NAMALWA (cell line): ENCODE results near the gene FAP.

Source experiments
- DNase-seq: peaks from one replicate; pipeline ENCODE4 v3.0.0-alpha.2; 2015; ENCODE audit warnings: low spot score

The FAP gene, protein sequence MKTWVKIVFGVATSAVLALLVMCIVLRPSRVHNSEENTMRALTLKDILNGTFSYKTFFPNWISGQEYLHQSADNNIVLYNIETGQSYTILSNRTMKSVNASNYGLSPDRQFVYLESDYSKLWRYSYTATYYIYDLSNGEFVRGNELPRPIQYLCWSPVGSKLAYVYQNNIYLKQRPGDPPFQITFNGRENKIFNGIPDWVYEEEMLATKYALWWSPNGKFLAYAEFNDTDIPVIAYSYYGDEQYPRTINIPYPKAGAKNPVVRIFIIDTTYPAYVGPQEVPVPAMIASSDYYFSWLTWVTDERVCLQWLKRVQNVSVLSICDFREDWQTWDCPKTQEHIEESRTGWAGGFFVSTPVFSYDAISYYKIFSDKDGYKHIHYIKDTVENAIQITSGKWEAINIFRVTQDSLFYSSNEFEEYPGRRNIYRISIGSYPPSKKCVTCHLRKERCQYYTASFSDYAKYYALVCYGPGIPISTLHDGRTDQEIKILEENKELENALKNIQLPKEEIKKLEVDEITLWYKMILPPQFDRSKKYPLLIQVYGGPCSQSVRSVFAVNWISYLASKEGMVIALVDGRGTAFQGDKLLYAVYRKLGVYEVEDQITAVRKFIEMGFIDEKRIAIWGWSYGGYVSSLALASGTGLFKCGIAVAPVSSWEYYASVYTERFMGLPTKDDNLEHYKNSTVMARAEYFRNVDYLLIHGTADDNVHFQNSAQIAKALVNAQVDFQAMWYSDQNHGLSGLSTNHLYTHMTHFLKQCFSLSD

DNA sequence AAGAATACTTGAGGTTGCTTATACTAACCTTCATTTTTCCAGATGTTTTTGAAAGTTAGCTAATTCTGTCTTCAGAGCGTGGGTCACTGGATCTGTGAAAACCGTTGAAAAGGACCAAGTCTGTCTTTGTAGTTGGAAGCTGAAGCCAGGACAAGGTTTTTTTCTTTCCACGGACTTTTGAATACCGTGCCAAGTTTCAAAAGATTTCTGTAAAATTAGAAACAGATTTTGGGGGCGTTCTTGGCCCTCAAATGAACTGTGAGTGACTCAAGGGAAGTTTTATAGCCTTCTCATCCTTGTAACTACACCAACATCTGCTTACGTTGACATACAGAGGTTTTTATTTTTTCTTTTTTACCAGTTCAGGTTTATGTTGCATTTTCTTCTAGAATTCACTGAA lies at the start of gene FAP:
TSS of gene FAP (minus strand) at position 152 of the 400 bp plus-strand sequence. CDS start at position 34, 118 bp downstream.
- DNase-seq, result no peak

DNA sequence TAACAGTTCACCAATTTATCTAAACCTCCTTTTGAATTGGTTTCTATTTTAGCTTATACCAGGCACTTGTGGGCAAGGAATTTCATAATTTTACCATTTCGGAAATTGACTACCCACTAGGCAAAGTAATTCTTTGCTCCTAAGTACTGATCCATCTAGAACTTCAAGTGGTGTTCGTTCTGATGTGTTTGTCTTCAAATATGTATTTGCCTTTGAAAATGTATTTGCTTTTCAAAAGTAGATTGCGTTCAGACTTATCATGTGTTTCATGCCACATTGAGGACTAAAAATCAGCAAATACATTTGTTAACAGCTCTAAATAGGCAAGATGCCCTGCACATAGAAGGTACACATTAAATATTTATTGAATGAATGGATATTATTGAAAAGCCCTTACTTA lies 48.5 kb upstream of the FAP start:
- no peak for DNase-seq

DNA sequence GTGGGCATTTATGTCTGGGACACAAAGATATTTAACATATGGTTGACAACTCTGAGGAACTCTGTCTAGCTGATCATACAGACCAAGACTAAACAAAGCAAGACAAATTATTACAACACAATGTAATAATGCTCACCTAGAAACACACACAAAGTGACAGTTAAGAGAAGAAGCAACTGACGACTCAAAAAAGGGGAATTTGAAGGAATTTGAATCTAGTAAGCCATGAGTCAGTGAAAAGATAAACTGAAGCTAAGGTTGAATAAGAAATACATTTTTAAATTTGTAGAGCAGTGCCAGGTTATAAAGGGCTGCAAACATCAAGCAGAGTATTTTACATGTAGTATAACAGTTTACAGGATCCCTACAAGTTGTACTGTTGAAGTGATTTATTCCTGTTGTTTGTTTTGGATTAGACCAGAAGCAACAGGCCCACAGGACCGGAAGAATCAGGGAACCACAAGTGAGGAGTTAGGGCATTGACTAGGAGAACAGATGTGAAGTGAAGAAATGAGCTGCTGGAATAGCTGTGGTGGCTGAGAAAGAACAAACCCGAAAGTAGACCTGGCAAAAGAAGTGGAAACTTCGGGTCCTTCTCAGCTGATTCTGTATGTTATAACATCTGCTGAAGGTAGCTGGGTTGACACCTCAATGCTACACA lies 39.6 kb upstream of the FAP start:
- no peak for DNase-seq

DNA sequence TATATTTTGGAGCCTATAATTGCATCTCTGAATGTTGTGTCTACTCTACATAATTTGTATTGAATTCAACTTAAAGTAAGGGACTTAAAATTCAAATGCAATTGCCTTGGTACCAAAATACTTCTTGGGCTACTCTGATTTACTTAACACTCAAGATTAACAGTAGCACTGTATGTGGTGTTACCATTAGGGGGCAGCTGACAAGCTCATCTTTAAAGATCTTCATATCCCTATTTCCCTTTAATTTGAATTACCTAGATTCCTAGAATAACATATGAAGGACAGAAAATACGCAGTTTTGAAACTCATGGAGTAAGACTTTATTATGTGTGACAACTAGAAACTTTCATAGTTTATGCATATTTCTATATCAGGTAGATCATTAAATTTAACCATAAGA lies 37.4 kb upstream of the FAP start:
- no peak for DNase-seq

DNA sequence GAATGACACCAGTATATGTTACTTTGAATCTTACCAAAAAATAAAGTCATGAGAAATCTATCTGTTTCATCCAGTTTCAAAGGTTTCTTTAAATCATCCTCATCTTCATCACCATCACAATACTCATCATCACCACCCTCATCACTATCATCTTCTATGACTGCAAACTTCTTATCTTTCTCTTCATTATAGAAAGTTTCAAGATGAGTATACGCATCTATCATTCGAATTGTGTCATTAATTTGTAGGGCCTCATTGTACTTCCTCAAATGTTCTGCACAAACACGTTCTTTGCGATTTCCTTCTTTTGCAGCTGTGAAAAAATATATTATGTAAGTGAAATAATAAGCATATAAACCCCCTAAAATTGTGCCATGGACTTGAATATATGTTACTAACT lies 34.1 kb upstream of the FAP start:
- DNase-seq, result no peak

DNA sequence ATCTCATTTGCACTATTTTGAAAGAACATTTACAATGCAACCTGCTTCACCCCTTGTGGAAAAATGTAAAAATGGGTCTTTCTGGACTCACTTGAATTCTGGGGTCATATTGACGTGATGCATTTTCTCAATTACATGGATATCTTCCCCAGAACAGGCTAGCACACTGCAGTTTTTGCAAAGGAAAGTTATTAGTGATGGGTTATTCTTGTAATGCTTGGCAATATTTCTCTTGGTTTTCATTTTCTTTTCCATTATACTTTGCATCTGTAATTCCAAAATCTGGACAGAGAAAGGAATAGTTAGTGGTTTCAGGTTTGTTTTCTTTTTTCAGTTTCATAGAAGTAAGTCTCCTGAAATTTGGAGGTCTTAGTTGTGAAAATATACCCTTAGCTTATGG lies 24.8 kb upstream of the FAP start:
- no peak for DNase-seq

DNA sequence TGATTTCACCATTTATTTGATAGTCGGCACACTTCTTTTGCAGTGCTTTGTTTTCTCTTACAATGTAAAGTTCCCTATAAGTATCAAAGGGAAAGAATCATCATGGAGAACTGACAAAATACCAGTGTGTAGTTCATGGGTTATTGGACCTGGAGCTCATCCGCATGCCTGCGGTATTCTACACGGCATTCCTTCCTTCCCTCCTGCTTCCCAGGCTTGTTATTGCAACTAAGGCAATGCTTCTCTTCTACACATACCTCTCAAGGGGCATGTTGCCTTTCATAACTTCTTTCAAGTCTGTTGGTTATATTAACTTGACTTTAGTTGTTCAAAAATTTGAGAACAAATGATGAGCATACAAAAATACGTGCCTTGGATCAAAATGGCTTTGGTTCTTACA lies 24.3 kb upstream of the FAP start:
- no peak for DNase-seq

DNA sequence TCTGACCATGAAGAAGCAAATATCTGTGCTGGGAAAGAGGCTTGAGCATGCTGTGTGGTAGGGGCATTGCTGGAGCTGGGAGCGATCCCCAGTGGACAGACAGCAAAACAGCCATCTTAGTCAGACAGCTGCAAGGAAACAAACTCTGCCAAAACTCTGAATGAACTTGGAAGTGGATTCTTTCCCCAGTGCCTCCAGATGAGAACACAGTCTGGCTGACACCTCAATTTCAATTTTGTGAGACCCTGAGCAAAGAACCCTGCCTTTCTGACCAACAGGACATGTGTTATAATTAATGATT lies 23.2 kb upstream of the FAP start:
- no peak for DNase-seq

DNA sequence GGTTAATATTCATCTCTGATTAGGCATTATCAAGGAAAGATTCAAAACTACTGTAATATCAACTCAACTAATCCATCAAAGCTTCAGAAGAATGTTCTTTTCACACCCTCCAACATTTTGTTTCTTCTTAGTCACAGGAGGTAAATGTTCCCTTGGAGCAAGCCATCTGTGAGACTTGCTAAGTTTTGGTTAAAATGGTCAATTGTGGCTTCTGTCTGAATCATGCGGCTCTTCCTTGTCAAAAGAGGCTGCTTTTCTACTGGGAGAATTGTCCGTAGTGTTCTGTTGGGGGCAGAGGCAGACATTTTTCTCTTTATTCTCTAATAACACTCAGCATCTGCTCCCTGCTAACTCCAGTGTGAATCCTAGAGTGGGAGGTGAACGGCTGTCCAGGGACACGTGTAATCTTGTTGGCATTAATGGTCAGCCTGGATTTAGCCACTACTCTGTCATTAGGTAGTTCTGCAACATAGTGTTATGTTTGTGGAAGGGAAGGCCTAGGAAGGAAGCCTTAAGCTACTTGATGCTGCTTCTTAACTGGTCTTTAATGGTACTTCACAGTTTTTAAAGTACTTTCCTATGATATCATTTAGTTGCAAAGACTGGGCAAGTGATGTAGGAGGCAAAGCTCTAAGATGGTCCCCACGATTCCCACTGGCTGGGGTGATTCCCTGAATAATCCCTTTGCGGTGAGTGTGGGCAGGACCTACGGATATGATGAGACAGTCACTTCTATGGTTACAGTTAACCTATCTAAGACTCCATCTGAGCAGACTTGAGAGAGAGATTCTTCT lies 22.6 kb upstream of the FAP start:
- DNase-seq, result no peak

DNA sequence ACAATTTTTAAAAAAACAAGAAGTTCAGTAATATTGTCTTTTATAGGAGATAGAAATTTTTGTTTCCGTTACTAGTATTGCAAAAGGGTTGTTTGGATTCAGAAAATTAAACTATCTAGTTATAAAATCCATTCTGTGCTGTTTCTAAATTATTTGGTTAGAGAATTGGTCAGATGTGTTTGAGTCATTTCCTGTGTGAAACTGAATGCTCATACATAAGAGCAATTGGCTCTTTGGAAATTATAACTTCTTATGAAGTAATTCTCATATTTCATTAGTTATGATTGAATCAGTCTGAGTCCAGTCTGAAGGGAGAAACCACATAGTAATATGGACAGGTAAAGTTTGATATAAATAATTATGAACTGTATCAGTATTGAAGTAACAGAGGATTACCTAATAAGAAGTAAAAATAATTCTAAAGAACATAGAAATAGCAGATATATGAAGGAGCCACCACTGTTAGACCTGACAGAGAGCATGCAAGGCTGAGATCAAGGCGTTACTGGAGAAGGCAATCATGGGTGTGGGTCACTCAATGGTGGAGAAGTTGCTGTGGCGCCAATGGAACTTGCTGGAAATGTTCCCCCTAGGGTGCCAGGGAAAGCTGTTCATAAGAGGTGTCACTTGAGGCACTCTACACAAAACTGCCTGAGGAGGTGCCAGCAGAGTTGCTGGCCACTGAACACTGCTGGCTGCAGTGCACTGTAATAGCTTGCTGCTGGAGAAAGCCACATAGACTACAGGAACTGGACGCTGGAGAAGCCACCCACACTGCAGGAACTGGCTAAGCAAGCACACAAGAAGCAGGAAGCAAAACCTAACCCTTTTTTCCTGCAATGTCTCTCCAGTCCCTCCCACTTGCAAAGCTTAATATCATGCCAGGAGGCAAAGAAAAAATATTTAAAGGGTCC lies 18.0 kb upstream of the FAP start:
- no peak for DNase-seq

DNA sequence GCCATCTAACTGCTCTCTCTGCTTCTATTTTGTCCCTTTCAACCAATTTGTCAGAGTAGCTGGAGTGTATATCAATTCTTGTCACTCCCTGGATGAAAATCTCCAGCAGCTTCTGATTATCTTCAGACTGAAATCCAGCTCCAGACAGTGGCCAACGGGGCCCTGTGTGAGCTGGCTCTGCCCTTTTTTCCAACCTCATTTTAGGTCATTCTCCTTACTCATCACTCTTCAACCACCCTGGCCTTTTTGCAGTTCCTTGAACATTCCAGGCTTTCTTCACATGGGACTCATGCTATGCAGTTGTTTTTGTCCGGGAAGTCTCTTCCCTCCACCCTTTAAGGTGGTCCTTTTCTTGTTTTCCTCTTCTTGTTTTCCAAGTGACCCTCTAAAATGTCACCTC lies 15.4 kb upstream of the FAP start:
- DNase-seq, result no peak

DNA sequence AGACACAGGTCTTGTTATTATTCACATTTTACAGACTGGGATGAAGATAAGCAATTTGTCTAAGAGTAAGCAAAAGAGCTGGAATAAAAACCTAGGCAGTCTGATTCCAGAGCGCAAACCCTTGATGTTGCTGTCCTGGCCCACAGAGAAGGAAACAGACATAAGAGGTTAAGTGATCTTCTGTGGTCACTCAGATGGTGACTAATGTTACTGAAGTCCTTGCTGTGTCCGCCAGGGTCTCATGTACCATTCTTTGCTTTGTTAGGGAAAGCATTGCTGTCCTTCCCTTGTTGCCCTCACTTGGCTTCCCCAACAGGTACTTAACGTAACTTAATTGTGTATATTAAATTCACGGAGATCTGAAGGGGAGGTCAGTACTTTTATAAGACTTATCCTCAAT lies 14.9 kb upstream of the FAP start:
- no peak for DNase-seq

DNA sequence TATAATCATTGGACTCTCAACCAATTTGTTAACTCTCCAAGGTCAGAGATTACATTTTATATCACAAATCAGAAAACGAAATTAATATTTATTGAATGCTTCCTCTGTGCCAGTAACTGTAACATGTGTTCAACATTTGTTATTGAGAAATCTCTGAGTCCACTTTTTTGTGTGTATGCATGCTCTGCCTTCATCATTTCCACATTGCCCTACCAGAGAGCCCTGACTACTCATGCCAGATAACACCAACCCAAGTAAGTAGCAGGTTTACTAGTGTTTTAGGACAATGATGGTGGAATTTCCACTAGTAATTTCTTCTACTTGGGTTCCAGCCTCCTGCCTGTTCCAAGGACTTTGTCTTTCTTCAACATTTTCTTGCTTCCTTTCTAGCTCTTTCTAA lies 14.2 kb upstream of the FAP start:
- no peak for DNase-seq

DNA sequence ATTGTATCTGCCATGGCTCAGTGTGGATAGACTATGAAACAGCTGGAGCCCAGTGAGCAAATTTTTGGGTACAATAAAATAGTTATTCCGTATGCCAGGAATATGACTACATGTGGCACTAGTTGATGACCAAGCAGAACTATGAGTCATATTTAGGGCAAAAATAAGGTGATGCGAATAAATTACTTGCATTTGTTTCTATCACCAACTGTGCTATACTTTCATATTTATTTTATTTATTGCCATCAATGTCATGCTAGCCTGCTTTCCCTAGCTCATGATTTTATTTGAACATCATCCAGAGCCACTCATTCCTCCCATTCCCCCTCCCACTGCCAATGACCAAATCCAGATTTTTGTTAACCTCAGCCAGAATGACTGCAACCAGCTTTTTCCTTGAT lies 13.3 kb upstream of the FAP start:
- DNase-seq, result no peak

DNA sequence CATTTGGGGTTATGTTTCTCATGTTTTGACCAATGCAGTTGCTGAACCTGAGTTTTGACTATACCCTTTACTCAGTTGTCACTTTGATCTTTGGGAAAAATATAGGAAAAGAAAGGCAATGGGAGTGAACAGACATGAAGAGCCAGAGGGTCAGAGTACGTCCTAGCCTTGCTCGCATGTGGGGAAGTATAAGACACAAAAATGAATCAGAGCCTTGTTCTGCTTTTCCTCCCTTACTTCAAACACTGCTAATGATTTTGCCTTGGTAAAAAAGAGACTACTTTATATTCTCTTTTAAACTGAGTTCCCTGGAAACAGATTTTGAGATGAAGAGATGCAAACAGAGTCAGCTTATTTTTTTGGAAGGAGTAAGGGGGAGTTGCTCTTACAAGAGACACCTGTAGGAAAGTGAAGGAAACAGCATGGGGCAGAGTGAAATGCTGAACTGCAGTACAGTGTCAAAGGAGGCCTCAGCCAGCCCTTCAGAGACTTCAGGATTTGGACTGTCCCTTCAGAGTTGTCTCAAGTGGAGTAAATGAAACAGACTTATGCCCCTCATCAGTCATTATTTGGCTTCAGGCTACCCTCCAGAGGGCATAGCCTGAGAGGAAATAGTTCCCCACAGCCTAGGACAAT lies 11.1 kb upstream of the FAP start:
- DNase-seq, result no peak

DNA sequence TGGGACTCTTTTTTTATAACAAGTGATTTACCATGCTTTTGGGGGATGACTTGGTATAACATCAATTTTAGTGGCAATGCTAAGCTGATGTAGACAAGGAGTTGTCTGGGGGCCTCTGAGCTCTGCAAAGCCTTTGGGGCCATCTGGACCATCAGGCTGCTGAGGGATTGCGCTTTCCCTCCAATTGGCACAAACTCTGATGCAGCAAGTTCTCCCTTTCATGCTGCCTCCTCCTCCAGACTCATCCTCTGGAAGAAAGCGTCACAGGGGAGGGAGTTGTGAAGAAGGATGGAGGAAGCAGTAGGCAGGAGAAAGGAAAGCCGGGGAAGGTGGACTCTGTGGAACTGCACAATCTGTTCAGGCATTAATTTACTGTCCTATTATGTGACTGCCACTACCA lies 10.2 kb upstream of the FAP start:
- DNase-seq, result no peak

DNA sequence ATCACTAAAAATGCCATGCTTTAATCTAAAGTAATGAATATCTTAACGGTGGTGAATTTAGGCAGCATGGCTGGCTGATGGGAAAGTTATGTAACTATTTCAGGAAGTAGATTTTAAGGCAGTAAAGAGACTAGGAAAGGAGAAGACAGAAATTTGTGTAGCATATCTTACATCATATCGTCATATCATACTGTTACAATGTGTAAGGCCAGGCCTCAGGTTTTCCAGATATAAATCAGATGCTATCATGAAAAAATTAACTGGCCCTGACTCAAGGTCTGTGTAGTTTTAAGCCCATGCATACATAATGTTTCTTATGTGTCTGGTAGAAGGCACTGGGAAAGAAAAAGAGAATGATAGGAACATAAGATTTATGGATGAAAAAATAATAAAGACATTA lies 8.9 kb upstream of the FAP start:
- DNase-seq, result no peak

DNA sequence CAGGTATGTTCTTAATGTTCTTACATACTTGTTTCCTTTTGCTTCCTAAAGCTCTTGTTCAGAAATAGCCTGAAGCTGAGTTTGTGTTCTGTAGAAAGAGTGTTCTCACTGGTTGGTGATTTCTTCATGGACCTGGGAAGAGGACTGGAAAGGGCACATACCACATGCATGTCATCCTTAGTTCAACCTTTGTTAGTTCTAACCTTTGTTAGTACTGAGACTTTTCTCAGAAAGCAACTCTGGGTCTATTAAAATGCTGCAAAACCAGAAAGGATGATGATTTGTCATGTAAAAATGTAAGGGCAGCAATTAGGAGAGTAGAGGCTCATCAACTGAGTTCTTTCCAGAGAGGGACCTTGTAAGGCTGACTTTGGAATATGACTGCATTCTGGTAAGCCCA lies 2.5 kb upstream of the FAP start:
- no peak for DNase-seq

DNA sequence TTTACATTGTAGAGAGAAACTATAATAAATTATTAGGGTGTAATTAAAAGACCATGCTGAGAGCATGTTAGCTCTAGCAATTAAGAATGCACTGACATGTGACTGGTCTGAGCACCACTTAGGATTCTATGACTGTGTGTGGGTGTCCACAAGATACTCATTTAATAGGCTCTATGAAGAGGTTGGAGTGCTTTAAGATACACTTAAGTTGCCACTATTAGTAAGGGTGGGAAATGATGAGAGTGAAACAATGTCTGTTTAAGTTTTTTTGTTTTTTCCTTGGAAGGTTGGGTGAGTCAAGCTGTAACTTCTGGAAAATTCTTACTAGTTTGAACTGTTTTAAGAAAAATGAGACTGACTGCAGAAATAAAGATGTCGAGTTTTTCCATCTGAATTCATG lies 1.8 kb upstream of the FAP start:
- DNase-seq, result no peak

DNA sequence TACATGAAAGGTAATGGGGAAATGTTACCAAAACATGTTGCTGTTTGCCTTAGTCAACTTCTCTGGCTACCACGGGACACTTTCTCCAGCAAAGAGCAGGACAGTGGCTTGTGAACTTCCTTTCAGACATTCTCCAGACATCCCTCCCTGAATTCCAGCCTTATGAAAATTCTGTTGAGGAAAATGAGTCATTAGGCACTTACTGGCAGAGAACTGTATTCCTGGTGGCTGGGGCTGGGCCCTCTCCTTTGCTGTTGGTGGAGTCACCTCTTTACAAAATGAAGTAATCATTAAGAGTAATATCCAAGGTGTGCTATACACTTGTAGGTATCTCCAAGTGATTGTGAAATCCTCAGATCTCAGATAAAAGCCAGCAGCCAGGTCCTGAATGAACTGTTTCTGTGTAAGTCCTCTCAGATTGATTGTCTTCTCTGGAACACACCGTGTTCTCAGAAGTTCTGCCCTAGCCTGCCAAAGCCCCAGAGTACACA lies 1.3 kb upstream of the FAP start:
- DNase-seq, result no peak

DNA sequence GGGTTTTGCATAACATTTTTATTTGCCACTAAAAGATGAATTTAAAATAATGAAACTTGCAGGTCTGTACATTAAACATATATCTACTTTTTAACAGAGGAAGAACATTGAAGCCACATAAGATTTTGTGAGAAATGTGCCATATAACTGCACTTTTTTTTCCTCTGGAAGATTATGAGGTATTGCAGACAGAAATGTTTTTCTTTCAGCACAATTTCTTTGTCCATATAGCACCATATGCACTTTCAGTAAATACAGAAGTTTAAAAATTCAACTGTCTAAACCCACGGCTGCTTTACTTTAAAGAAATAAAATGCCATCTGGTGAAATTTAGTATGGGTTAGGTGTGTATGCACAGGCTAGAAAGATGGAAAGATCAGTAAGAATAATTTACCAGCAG lies 470 bp upstream of the FAP start:
- no peak for DNase-seq
